ENCODE results near the gene CABP5.

Gene CABP5

DNA sequence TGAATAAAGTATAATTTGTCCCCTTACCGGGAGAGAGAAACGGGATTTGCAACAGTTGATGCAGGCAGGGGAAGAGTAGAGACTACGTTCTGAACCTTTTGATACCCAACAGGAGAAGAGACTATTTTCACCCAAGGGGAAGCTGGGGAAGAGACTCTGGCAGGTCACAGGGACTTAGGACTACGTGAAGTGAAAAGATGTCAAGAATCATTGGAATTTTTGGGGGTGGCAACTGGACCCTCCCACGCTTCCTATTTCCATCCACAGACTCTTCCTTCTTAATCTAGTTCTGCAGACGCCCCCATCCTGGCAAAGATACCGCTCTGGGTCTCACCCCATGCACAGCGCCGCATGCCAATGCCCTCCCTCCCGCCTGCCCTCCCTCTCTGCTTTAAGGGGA lies 13.8 kb downstream of the CABP5 start:
- DNase-seq (ENCODE audit: low spot score), result no peak

GRCh38 chr19:48029431-48029830 lies 14.4 kb downstream of the CABP5 start:
- DNase-seq (ENCODE audit: low spot score), result no peak

- DNase-seq (ENCODE audit: low spot score), result no peak
Measured at GRCh38 chr19:48025480-48025879, 18.4 kb downstream of the CABP5 start.

GRCh38 chr19:48023518-48023917 lies 20.4 kb downstream of the CABP5 start:
- no peak for DNase-seq (ENCODE audit: low spot score)

DNA sequence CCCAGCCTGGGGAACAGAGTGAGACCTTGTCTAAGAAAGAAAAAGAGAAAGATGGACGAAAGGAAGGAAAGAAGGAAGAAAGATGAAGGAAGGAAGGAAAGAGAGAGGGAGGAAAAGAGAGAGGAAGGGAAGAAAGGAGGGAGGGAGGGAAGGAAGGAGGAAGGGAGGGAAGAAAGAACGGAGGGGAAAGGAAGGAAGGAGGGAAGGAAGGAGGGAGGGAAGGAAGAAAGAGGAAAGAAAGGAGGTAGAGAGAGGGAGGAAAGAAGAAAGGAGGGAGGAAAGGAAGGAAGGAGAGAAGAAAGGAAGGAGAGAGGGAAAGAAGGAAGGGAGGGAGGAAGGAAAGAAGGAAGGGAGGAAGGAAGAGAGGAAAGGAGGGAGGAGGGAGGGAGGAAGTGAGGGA lies 20.9 kb downstream of the CABP5 start:
- DNase-seq (ENCODE audit: low spot score), result no peak

GRCh38 chr19:48020686-48021085 lies 23.2 kb downstream of the CABP5 start:
- no peak for DNase-seq (ENCODE audit: low spot score)

DNA sequence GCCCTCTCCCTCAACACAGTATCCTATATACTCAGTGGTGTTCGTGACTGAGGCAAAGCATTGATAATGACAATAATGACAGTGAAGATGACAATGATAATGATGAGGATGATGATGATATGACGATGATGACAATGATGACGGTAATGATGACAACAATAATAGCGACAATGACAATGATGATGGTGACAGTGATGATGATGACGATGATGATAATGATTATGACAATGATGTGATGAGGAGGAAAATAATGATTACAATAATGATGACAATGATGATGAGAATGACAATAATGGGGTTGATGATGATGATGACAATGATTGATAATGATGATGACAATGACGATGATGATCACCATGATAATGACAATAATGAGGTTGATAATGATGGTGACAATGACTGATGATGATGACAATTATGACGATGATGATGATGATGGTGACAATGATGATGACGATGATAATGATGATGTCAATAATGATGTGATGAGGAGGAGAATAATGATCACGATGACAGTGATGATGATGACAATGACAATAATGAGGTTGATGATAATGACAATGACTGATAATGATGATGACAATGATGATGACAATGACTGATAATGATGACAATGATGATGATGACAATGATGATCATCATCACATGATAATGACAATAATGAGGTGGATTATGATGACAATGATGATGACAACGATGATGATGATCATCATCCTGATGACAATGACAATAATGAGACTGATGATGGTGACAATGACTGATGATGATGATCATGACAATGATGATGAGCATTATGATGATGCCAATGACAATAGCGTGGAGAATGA lies 32.7 kb downstream of the CABP5 start:
- no peak for DNase-seq (ENCODE audit: low spot score)

DNA sequence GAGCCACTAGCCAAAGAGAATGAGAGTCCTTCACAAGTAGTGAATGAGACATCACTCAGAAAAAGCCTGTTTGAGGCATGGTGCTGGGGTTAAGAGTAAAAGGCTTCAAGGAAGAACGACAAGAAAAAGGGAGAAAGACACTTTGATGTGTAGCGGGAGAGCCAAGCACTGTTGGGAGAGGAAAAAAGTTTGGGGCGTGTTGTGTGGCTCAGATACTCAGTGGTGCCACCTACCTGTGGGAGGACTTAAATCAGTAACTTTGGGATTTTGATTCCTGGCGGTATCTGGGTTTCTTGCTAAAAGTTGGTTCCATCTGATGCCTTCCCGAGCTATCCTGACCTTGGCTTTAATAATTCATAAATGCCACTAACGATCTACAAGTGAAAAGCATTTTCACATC lies 37.1 kb downstream of the CABP5 start:
- DNase-seq (ENCODE audit: low spot score), result no peak

DNA sequence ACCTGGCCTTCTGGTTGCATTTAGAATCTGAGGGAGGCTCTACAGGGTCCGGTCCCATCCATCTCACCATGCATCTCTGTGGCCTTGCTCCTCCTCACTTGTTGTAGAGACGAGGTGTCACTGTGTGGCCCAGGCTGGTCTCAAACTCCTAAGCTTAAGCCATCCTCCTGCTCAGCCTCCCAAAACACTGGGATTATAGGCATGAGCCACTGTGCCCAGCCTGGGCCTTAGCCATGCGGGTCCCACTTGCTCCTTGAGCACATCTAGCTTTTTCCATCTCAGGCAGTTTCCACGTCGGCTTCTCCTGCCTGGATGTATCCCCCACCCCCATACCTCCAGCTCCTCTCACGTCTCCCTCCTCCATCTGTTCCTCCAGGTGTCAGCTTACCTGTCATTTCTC lies 39.6 kb downstream of the CABP5 start:
- no peak for DNase-seq (ENCODE audit: low spot score)

GRCh38 chr19:48000846-48001245 lies 43.0 kb downstream of the CABP5 start:
- DNase-seq (ENCODE audit: low spot score), result no peak

DNA sequence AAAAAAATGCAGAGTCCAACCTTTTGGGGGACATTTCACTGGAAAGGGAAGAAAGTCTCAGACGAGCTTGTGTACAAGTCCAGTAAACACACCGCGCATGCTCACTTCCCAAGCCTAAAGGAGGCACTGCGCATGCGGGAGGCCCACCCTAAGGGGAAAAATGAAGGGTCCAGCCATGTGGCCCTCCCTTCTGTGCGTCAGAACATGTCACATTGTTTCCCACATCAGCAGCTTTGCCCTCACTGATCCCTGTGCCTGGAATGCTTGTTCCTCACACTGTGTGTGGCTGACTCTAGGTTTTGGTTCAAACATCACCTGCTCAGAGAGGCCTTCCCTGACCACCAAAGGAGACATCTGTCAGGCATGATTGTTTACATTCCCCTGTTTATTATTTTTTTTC lies 45.1 kb downstream of the CABP5 start:
- DNase-seq (ENCODE audit: low spot score), result no peak

GRCh38 chr19:47996230-47996727 lies 47.6 kb downstream of the CABP5 start:
- DNase-seq (ENCODE audit: low spot score), result no peak

DNA sequence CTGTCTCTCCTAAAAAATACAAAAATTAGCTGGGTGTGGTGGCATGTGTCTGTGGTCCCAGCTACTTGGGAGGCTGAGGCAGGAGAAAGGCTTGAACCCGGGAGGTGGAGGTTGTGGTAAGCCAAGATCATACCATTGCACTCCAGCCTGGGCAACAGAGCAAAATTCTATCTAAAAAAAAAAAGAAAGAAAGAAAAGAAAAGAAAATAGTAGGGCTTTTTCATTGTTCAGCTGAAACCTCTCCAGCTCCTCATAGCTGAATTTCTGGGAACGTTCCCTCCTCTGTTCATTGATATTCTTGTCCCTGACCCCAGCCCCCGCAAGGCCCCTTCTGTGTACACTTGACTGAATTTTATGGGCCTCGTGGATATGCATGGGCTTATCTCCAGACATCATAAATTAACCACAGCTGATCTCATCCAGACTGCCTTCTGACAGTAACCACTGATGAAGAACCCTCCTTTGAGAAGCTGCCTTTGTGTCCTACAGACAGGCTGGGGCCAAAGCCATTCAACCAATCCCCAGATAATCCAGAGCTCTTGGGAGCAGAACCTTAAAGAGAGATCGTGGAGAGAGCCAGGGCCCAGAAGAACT lies 49.6 kb downstream of the CABP5 start, which contains the start of gene ELSPBP1:
TSS of gene ELSPBP1 (plus strand) at position 424 of the 594 bp plus-strand sequence. CDS start 14,036 bp downstream, outside the sequence.
- DNase-seq (ENCODE audit: low spot score), result no peak

GRCh38 chr19:47992070-47992469 lies 51.8 kb downstream of the CABP5 start, which contains the start of gene BSPH1:
Gene BSPH1 (minus strand): TSS chr19:47992170. CDS start chr19:47992081, 89 bp downstream.
- no peak for DNase-seq (ENCODE audit: low spot score)

GRCh38 chr19:47991191-47991808 lies 52.6 kb downstream of the CABP5 start:
- DNase-seq (ENCODE audit: low spot score), result no peak
